Muscle layer of colon (tissue), 2 donors: Measurements from ENCODE around the gene METTL24.

Source experiments
- H3K27ac ChIP-seq: one replicate; pipeline ENCODE4 v1.7.0; 2013; ENCODE audit warnings: low read depth, mild to moderate bottlenecking, low read length, moderate library complexity
- H3K27me3 ChIP-seq, 2 donors: one replicate each; pipeline ENCODE4 v1.7.0; 2013; ENCODE audit warnings: low read length in 2 of 2, mild to moderate bottlenecking in 2 of 2; ENCODE audit not compliant: insufficient read depth in 2 of 2, control insufficient read depth in 1 of 2
- H3K36me3 ChIP-seq: one replicate; pipeline ENCODE4 v1.7.0; 2013; ENCODE audit warnings: mild to moderate bottlenecking, low read length; ENCODE audit not compliant: insufficient read depth
- H3K4me1 ChIP-seq: one replicate; pipeline ENCODE4 v1.7.0; 2013; ENCODE audit warnings: mild to moderate bottlenecking, low read length; ENCODE audit not compliant: insufficient read depth
- H3K4me3 ChIP-seq, 2 donors: one replicate each; pipeline ENCODE4 v1.7.0; 2013; ENCODE audit warnings: low read length in 2 of 2, low read depth in 1 of 2, mild to moderate bottlenecking in 1 of 2, moderate library complexity in 1 of 2
- H3K9ac ChIP-seq: one replicate; pipeline ENCODE4 v1.7.0; 2013; ENCODE audit warnings: low read length
- H3K9me3 ChIP-seq: one replicate; pipeline ENCODE4 v1.7.0; 2013; ENCODE audit warnings: mild to moderate bottlenecking, low read length
- donor health status: abdominal sarcoma.
- donor health status: Adenocarcinoma of cecum.

The METTL24 gene

DNA sequence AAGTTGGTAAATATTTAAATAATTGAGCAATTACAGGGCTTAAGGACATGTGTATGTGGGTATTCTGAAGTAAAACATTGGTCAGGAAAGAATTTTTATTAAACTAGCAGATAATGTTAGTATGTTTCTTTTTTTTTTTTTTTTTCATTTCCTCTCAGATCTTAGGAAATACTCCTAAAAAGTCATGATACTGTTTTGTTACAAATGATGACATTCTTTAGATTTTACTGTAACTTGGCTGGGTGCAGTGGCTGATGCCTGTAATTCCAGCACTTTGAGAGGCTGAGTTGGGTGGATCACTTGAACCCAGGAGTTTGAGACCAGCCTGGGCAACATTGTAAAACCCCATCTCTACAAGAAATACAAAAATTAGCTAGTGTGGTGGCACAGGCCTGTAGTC is 136.4 kb downstream of the METTL24 start:
- Histone ChIP-seq H3K27me3 (no peaks in the 10 kb centered on the region), H3K4me1 (no peaks in the 10 kb centered on the region), H3K36me3 (peaks cover 42% of the 10 kb centered on the region), H3K9me3 (no peaks in the 10 kb centered on the region), H3K27ac (no peak overlapping the region), H3K9ac (no peak overlapping the region), H3K4me3 (no peak overlapping the region)

DNA sequence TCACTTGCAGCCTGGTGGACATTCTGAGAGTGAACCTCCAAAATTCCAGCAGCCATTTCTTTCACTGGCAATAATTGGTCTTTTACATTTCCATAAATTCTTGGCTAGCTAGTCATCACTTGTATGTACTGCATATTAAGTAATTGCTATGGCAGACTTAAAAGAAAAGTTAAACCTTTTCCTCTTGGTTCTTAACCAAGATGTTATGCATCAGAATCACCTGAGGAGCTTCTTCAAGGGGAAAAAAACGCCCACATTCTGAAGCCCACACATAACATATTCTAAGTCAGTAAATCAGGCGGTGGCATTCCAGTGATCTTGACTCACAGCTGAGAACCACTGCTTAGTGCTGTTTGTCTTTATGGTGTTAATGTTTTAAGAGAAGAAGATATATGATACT is 140.9 kb downstream of the METTL24 start:
- Histone ChIP-seq H3K4me3 (no peak overlapping the region), H3K27me3 (no peaks in the 10 kb centered on the region), H3K36me3 (peaks cover 61% of the 10 kb centered on the region)

DNA sequence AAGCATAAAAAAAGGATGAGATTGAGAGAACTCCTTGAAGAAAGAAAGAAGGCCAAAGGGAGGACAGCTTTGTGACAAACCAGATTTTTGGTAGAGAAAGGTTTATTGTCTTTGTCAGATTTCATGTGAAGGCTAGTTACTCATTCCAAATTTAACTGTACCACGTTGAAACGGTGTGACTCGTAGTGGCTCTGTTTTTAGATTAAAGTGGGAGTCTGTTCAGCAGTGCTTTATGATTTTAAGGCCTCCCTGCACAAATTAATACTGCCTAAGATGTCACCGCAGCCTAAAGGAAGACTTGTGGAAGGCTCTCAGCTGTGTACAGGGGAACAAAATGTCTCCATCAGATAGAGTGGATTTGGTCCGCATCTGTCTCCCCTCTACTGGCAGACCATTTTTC is 142.0 kb downstream of the METTL24 start:
- no peak overlapping the region for H3K9ac ChIP-seq
- H3K4me3 ChIP-seq, result no peak overlapping the region
- peaks cover 66% of the 10 kb centered on the region for H3K36me3 ChIP-seq
- no peaks in the 10 kb centered on the region for H3K9me3 ChIP-seq
- no peaks in the 10 kb centered on the region for H3K4me1 ChIP-seq
- H3K27me3 ChIP-seq, result no peaks in the 10 kb centered on the region
- no peak overlapping the region for H3K27ac ChIP-seq

More for the DNA sequence above, 140.9 kb downstream of the METTL24 start:
- Histone ChIP-seq H3K9me3 (no peaks in the 10 kb centered on the region), H3K27ac (no peak overlapping the region), H3K4me1 (no peaks in the 10 kb centered on the region), H3K9ac (no peak overlapping the region)

DNA sequence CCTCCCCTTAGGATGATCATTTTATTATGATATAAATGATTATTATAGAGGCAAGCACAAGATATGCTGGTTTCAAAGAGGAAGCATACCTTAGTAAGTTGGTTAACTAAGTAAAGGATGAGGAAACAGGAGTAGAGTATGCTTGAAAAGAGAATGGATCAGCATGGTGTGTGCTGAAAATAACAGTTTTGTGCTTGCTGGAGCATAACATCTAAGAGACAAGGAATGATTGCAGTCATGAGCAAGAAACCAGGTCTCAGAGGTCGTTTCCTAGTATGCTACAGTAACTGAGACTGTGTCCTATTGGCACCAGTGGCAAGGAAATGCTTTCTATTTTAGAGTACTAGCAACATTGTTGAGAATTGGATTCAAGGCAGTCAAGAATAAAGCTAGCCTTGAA is 143.8 kb downstream of the METTL24 start:
- Histone ChIP-seq H3K4me3 (no peak overlapping the region), H3K9me3 (no peaks in the 10 kb centered on the region), H3K27me3 (no peaks in the 10 kb centered on the region), H3K4me1 (no peaks in the 10 kb centered on the region), H3K36me3 (peaks cover 62% of the 10 kb centered on the region), H3K9ac (no peak overlapping the region), H3K27ac (no peak overlapping the region)

DNA sequence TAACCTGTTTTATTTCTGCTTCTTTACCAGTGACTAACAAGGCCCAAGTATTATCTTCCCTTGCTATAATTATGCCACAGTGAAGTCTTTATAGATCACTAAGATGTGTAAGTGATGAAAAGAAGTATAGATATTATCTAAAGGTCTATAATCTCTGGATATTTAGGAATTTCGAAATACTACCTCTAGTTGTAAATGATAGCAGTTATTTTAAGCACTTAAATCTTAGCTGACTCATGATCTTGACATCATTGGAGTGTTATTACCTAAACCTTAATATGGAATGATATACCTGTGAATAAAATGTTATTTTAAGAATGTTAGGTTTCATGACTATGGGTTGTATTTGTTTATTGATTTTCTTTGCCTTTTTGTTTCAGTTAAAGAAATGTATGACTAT is 146.4 kb downstream of the METTL24 start:
- Histone ChIP-seq H3K9me3 (no peaks in the 10 kb centered on the region), H3K9ac (no peak overlapping the region), H3K27ac (no peak overlapping the region), H3K27me3 (no peaks in the 10 kb centered on the region), H3K4me1 (no peaks in the 10 kb centered on the region), H3K36me3 (peaks cover 52% of the 10 kb centered on the region), H3K4me3 (no peak overlapping the region)

DNA sequence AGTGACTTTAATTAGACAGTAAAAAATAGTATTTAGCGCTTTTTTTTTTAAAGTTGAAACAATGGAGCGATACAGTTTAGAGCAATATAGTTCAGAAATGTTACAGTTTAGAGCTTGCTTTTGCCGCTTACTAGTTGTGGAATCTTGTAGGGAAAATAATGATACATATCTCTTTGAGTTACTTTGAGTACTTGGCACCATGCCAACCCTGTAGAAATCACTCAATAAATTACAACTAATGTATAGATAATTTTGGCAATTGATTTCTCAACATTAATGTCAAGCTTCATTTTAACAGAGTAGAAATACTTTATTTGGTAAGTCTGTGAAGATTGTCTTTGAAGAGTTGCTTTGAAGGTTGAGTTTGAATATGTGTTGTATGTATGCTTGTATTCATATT is 150.5 kb downstream of the METTL24 start:
- Histone ChIP-seq H3K27me3 (no peaks in the 10 kb centered on the region), H3K4me1 (no peaks in the 10 kb centered on the region), H3K27ac (no peak overlapping the region), H3K9me3 (no peaks in the 10 kb centered on the region), H3K4me3 (no peak overlapping the region), H3K9ac (no peak overlapping the region), H3K36me3 (peaks cover 26% of the 10 kb centered on the region)

DNA sequence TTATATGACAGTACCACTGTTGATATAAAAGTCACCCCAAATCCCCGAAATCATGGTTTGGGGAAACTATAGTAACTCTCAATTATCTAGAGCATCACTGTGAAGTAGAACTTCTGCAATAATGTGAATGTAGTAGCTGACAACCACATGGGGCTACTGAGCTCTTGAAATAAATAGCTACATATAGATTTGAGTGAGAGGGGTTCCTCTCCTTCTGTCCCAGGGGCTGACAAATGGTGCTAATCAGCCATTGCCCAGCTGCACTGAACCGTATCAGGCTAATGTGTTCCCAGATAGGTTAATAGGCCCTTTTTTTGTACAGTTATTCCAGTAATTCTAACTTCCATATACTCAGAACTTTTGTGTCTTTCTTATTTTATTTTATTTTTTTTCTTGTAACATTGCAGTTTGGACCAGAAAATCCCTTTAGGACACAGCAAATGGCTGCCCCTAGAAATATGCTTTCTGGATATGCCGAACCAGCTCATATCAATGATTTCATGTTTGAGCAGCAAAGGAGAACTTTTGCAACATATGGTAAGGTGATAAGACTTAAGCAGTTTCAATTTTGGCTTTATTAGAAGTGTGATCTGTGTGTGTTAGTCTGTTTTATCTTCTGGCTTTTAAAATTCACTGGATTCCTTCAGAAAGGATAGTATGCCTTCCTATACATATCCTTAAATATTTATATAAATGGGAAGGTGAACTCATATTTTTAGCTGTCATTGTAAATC is 156.8 kb downstream of the METTL24 start:
- H3K36me3 ChIP-seq, result no peaks in the 10 kb centered on the region
- H3K27me3 ChIP-seq, result no peaks in the 10 kb centered on the region
- H3K27ac ChIP-seq, result no peak overlapping the region
- no peak overlapping the region for H3K9ac ChIP-seq
- H3K4me1 ChIP-seq, result no peaks in the 10 kb centered on the region
- H3K4me3 ChIP-seq, result no peak overlapping the region
- no peaks in the 10 kb centered on the region for H3K9me3 ChIP-seq

DNA sequence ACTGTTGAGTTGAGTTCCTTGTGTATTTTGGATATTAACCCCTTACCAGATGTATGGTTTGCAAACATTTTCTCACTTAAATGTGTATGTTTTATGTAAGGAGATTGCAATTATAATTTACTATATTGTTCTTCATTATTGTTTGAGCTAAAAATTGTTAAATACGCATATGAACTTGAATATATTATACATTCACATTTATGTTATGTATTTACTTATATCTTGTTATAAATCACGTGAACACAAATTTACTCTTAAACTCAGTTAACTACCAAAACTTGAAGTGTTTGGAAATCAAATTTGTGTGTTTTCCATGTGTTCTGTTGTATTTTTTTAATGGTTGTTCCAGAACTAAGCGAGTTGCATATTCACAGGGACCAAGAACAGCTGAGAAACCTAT is 159.6 kb downstream of the METTL24 start:
- Histone ChIP-seq H3K4me1 (no peaks in the 10 kb centered on the region), H3K9me3 (no peaks in the 10 kb centered on the region), H3K27ac (no peak overlapping the region), H3K9ac (no peak overlapping the region), H3K4me3 (no peak overlapping the region), H3K27me3 (no peaks in the 10 kb centered on the region), H3K36me3 (peaks cover 4% of the 10 kb centered on the region)

DNA sequence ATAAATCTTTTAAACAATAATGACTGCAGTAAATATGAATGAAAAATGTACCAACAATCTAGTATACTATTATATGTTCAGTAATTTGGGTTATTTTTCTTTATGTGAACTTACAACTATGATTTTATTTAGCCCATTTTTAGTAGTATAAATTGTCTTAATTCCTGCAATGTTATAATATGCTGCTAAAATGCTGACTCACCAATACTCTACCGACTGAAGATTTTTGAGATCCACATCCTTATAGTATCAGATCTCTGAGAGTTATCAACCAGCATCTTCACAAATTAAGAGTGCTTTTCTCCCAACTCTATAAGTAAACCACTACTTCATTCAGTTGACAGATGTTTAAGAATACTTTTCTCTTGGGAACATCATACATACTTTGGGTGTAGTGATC is 161.3 kb downstream of the METTL24 start:
- H3K27me3 ChIP-seq, result no peaks in the 10 kb centered on the region
- H3K9ac ChIP-seq, result no peak overlapping the region
- H3K36me3 ChIP-seq, result peaks cover 4% of the 10 kb centered on the region
- H3K4me1 ChIP-seq, result no peaks in the 10 kb centered on the region
- H3K9me3 ChIP-seq, result no peaks in the 10 kb centered on the region
- no peak overlapping the region for H3K27ac ChIP-seq
- H3K4me3 ChIP-seq, result no peak overlapping the region

DNA sequence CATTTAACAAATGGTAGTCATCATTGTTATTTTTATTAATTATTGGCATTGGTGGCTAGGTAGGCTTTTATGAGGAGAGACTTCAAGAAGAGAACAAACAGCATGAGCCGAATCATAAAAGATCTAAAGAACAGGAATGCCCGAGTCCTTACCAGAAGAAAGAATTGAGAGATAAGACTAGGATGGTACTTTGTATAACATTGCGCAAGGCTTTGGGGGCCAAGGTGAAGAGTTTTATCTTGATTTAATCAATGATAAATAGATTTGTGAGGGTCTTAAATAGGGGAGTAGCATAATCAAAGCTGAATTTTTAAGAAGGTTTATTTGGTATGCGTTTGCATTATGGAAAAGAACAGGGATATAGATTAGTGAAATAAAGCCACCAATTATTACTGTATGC is 162.5 kb downstream of the METTL24 start:
- Histone ChIP-seq H3K4me3 (no peak overlapping the region), H3K9ac (no peak overlapping the region), H3K9me3 (no peaks in the 10 kb centered on the region), H3K36me3 (peaks cover 4% of the 10 kb centered on the region), H3K4me1 (no peaks in the 10 kb centered on the region), H3K27me3 (no peaks in the 10 kb centered on the region), H3K27ac (no peak overlapping the region)
